22Rv1 (cell line): ENCODE data around the gene ARPP19.

Experiments
- ZFX ChIP-seq: fragments of 450-650 bp; IDR thresholded peaks from 2 replicates; pipeline ENCODE4 v1.6.1; 2017; ENCODE audit warnings: antibody characterized with exemption, borderline replicate concordance
- TF ChIP-seq, protein P1 (sequence below): fragments of 450-650 bp; IDR thresholded peaks from 2 replicates; pipeline ENCODE4 v1.5.1; 2017; ENCODE audit warnings: mild to moderate bottlenecking

DNA sequence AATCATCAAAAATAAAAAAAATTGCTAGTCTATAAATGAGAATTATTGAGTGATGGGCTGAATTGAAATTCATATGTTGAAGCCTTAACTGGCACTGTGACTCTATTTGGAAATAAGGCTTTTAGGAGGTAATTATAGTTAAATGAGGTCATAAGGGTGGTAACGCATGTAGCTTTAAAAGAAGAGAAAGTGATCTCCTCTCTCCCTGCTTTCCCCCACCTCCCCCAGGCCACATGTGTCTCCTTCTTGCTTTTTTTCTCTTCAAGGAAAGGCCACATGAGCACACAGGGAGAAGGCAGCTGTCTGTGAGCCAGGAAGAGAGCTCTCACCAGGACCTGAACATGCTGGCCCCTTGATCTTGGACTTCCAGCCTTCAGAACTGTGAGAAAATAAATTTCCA is 48.2 kb upstream of the ARPP19 start:
- TF ChIP-seq, protein P1, sequence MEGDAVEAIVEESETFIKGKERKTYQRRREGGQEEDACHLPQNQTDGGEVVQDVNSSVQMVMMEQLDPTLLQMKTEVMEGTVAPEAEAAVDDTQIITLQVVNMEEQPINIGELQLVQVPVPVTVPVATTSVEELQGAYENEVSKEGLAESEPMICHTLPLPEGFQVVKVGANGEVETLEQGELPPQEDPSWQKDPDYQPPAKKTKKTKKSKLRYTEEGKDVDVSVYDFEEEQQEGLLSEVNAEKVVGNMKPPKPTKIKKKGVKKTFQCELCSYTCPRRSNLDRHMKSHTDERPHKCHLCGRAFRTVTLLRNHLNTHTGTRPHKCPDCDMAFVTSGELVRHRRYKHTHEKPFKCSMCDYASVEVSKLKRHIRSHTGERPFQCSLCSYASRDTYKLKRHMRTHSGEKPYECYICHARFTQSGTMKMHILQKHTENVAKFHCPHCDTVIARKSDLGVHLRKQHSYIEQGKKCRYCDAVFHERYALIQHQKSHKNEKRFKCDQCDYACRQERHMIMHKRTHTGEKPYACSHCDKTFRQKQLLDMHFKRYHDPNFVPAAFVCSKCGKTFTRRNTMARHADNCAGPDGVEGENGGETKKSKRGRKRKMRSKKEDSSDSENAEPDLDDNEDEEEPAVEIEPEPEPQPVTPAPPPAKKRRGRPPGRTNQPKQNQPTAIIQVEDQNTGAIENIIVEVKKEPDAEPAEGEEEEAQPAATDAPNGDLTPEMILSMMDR, result no peak
- TF ChIP-seq ZFX, result no peak
